K562 (cell line): ENCODE measurements around the gene MSI1.

ENCODE experiments used
- CTBP1 ChIP-seq: fragments of 450-650 bp; IDR thresholded peaks from 2 replicates; pipeline ENCODE4 v1.6.1; 2016; ENCODE audit warnings: borderline replicate concordance
- CTCF ChIP-seq, 3 experiments: IDR thresholded peaks in 2 of 3; conservative IDR thresholded peaks in 1 of 3; 2 replicates each; pipeline ENCODE4 v1.5.1; 2011 to 2012; ENCODE audit warnings: low read length in 3 of 3, mild to moderate bottlenecking in 3 of 3, control low read depth in 2 of 3, improper control_type of control experiment in 1 of 3, inconsistent platforms in 1 of 3, low read depth in 1 of 3, mixed read lengths in 1 of 3, moderate library complexity in 1 of 3; ENCODE audit not compliant: insufficient read depth in 2 of 3
- EZH2 ChIP-seq: IDR thresholded peaks from 2 replicates; pipeline ENCODE4 v1.6.1; 2012; ENCODE audit warnings: low read depth, mild to moderate bottlenecking, inconsistent platforms, low read length, borderline replicate concordance
- FOXK2 ChIP-seq, 2 experiments: fragments of 450-650 bp; IDR thresholded peaks in 1 of 2; conservative IDR thresholded peaks in 1 of 2; 2 replicates each; pipeline ENCODE4 v1.6.1; 2016; ENCODE audit warnings: low read depth in 2 of 2, mild to moderate bottlenecking in 1 of 2
- IRF9 ChIP-seq: fragments of 450-650 bp; IDR thresholded peaks from 2 replicates; pipeline ENCODE4 v1.6.1; 2016; ENCODE audit warnings: missing biosample characterization, missing genetic modification characterization
- MEIS2 ChIP-seq: fragments of 450-650 bp; IDR thresholded peaks from 2 replicates; pipeline ENCODE4 v1.6.1; 2014; ENCODE audit warnings: mild to moderate bottlenecking; ENCODE audit not compliant: partially characterized antibody
- MXI1 ChIP-seq: IDR thresholded peaks from 2 replicates; pipeline ENCODE4 v1.6.1; 2011; ENCODE audit warnings: low read depth, mild to moderate bottlenecking, improper control_type of control experiment, low read length
- ZNF133 ChIP-seq: fragments of 250-450 bp; sonication (Bioruptor Pico); IDR thresholded peaks from 2 replicates; pipeline ENCODE4 v1.4.0; 2020; ENCODE audit warnings: mild to moderate bottlenecking
- ZNF395 ChIP-seq: fragments of 200-800 bp; sonication (Bioruptor generic); IDR thresholded peaks from 2 replicates; pipeline ENCODE4 v1.6.1; 2017; ENCODE audit warnings: missing genetic modification characterization, missing compliant biosample characterization

- TF ChIP-seq IRF9 (tag) (no peak), CTCF (IDR thresholded peaks at IDR 0.05 in 2 of 3, conservative IDR thresholded peaks at IDR 0.05 in 1 of 3; ENCODE audit: insufficient read depth in 2 of 3, low read depth in 1 of 3, low read length in 3 of 3) (no peak), MEIS2 (no peak), MXI1 (no peak), CTBP1 (no peak), ZNF133 (CRISPR knock-in tag) (no peak), FOXK2 (conservative IDR thresholded peaks at IDR 0.05 in 1 of 2, IDR thresholded peaks at IDR 0.05 in 1 of 2; ENCODE audit: low read depth in 2 of 2) (no peak), ZNF395 (CRISPR knock-in tag) (no peak), EZH2 (no peak)
Measured at GRCh38 chr12:120362516-120363273, 6.3 kb downstream of the MSI1 start.
